SK-N-DZ (cell line): ENCODE data around the gene FAM184B.

ENCODE experiments used
- DNase-seq: peaks from one replicate; pipeline ENCODE4 v3.0.0-alpha.2; 2015; ENCODE audit warnings: low spot score

Gene FAM184B

DNA sequence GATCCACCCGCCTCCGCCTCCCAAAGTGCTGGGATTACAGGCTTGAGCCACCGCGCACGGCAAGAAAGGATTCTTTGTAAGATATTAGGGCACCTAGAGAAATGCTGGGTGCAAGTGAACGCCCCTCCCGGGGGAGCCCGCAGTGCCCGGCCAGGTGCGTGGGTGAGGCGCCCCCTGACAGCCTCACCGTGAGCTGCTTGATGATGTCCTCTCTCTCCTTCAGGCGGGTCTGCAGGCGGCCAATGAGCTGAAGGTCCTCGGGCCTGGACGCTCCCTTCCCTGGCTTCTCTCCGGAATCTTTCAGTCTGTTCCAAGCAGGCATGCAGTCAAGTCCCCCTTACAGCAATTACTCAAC lies 145.1 kb downstream of the FAM184B start:
- DNase-seq = no peak

DNA sequence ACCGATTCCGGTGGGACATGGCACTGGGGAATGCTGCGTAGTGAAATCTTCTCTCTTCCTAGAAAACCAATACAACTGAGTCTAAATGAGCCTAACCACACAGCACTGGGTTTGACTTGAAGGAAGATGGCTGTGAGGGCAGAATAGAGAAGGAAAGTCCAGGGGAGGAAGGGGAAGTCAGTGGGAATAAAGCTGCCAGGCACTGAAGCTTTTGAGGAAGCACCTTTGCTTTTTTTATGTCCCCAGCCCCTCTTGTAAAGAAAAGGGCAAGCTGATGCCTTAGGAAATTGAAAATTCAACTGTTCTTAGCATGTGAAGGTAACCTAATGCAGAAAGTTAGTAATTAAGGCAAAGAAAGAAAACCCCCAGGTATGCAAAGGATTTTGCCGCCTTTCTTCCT lies 146.4 kb downstream of the FAM184B start:
- DNase-seq = no peak

DNA sequence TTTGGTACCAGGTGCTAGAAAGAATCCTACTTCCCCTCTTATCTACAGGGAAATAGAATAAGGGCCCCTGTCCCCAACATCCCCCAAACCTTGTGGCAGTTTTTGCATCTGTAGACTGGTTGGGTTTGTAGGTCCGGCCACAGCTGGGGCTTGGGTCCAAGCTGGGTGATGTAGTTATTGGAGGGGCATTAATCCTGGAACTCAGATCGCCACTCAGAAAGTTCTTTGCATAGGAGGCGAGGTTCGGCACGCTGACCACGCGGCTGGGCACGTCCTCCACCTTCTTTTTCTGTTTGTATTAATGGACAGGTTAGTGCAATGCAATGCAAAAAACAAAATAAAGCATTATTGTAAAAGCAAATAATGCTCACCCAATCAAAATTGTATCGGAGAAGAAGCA lies 147.8 kb downstream of the FAM184B start:
- DNase-seq = no peak

DNA sequence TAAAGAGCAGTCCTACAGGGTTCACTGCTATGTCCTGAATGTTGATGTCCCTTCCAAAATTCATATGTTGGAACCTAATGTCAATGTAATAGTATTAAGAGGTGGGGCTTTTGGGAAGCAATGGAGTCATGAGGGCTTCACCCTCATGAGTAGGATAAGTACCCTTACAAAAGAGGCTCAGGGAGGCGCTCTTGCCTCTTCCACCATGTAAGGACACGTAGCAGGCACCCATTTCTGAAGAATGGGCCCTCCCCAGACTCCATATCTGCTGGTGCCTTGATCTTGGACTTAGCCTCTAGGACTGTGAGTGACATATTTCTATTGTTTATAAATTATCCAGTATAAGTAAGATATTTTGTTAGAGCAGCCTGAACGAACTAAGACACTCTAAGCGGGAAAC lies 151.2 kb downstream of the FAM184B start:
- no peak for DNase-seq

DNA sequence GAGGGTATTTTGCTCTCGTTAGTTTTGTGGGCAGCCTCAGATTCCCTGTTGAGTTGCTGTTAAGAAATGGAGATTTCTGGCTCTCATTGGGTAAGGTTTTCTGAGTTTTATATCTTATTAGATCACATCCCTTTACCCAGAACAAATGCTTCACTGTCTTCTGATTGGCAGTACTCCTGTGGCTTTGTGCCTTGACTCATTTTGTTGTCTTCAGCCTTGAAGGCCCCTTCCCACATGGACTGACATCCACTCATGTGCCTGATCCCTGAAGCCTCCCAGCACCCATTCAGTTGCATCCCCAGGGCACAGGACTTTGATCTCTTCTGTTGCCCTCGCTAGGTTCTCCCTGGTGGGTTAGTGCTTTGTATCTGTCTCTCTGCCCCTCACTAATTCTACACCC lies 156.6 kb downstream of the FAM184B start:
- DNase-seq = no peak

DNA sequence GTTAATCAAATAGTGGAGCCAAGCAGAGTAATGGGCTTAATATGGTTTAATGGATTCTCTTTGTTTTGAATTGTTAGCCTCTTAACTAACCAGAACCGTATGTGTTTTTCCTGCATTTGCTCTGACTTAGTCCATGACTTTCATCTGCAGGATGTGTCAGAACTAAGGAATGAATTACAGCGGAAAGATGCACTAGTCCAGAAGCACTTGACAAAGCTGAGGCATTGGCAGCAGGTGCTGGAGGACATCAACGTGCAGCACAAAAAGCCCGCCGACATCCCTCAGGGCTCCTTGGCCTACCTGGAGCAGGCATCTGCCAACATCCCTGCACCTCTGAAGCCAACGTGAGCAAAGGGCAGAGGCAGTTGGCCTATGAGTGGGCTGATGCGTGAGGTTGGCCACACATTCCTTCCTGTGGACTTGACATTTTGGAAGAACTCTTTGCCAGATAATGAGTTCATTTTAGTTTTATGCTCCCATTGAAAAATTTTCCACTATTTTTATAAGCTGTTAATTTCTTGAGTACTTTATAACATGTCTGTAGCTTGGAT lies 157.9 kb downstream of the FAM184B start:
- DNase-seq = no peak

DNA sequence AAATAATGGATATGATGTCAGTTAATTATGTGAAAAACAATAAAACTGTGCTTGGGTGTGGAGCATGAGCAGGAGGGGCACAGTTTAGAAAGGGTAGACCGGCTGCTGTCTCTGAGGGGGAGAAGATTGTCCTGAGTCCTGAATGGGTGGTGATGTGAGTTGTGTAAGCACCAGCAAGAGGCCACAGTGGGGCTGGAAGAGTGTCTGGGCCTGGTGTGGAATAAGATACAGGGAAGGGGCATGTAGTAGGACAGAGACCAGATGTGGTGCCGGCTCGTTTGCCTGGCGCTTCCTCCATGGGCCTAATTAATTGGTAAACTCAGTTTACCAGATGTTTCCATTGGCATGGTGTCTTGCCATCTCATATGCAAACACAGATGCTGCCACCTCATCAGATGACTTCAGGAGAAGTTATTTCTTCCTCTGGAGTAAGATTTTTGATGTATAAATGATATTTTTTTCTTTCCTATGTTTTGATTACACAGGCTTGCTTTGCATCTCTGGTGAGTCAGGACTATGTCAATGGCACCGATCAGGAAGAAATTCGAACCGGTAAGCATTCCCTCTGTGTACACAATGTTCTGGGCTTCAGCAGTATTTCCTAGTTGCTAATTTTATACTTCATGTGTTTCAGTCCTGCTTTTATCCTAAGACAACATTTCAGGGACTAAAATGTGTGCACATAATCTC lies 161.9 kb downstream of the FAM184B start:
- DNase-seq = no peak

DNA sequence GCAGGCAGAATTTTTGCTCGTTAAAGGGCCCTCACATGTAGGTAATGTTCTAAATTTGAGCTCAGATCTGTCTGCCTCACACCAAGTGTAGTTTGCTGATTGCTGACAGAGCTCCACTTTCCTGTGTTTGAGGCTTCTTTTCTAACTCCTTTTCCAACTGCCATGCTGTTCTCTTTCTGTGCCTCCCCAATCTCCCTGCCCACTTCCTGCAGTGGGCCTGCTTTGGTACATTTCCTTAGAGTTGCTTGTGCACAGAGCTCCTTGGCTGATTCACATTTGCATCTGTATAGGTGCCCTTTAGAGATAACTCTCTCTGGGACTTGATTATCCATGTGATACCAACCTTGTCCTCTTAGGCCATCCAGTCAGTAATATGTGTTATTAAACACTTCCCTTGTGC lies 162.5 kb downstream of the FAM184B start:
- DNase-seq = no peak

DNA sequence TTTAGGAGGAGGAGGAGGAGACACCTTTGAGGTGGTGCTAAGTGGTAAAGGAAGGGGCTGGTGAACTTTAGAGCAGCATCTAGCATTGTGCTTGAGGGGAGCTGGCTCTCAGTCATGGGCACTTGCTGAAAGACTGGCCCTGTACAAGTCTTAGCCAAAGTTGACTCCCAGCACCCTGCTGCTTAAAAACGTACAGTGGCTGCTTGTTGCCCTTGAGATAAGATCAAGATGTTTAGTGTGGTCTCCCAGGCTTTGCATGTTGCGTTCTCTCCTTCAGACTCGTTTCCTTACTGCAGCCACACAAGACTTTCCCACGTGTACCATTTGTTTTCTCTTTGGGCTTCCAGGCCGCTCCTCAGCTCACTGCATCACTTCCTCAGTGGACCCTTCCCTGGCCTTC lies 165.1 kb downstream of the FAM184B start:
- DNase-seq = no peak

DNA sequence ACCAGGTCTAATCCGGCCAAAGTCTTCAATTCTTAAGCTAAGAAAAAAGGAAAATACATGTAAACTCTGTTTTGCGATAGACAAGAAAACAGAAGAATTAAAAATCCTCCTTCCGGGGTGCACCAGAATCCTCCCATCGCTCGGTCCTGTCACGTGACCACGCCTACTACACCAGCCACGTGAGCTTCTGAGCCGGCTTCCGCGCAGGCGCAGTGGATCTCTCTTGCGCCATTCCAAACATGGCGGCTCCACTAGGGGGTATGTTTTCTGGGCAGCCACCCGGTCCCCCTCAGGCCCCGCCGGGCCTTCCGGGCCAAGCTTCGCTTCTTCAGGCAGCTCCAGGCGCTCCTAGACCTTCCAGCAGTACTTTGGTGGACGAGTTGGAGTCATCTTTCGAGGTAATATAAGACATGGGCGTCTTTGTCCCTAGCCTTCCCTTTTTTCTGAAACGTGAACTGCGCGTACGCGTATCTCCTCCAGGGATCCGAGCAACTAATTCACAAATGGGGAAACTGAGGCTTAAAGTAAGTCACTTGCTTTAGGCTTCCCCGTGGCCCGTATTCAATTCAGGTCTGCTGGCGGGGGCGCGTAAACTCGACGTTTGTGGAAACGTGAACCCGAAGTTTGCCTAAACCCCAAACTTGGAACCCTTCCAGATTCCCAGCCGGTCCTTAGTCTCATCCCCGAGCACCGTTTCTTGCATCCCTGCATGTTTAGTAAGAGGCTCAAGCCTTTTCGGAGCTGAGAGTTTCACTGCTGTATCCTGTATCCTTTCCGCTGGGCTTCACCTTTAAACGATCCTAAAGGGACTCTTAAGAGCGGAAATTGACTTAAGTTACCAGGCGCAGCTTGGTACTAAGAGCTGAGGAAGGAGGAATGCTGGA lies 166.8 kb downstream of the FAM184B start, which contains the start of gene MED28:
Gene MED28 (plus strand): TSS at position 226 of the 884 bp plus-strand sequence. CDS start 14 bp downstream, at position 240.
- DNase-seq = peak; percentile 93

DNA sequence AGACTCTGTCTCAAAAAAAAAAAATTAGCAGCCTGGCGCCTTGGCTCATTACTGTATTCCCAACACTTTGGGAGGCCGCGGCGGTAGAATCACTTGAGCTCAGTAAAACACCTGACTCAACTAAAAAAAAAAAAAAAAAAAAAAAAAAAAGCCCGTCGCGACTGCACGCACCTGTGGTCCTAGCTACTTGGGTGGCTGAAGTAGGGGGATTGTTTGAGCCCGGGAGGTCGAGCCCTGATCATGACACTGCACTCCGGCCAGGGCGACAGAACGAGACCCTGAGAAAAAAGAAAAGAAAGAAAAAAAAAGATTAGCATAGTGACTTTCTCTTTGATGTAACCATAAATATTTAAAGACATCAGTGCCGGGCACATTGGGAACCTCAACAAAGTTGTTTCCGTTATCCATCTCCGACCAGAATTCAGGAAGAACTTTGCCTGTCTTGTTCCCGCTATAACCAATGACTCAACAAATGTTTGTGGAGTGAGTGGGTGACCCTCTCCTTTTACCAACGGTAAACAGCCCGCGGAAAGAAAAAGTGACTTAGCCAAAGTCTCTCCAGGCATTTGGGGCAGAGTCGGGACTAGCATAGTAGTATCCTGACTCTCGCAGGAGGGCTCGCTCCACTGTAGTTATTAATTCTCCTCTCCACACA lies 167.5 kb downstream of the FAM184B start:
- peak; percentile 1 for DNase-seq

DNA sequence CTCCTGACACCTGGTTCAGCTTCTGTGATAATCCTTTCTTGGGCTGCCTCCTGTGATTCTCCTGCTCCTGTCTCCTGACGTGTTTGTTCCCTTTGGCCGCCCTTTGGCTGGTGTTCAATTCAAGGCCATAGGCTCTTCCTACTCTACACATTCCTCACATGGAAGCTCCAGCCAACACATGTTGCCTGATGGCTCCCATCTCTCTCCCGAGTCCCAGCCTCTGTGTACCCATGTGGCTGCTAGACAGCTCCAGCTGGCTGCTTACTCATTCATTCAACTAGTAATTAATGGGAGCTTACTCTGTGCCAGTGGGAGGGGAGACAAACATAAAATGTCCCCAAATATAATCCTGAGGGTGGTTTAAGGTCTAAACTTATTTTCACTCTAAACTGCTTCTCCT lies 176.2 kb downstream of the FAM184B start:
- DNase-seq = no peak

DNA sequence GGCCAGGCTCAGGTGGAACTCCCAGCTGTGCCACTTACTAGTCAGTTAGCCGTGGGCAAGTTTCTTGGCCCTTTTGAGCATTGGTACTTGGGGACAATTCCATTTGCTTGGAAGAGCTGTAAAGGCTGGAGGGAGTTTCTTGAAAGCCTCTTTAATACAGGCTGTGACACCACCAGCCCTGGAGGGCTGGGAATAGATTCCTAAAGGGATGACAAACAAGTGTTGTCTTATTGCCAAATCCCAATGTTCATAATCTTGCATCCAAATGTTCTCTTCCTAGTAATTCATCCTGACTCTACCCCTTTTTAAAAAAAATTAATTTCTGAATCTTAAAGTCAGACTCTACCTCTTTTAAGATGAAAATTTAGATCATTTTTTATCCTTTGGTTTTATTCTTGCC lies 181.6 kb downstream of the FAM184B start:
- no peak for DNase-seq

DNA sequence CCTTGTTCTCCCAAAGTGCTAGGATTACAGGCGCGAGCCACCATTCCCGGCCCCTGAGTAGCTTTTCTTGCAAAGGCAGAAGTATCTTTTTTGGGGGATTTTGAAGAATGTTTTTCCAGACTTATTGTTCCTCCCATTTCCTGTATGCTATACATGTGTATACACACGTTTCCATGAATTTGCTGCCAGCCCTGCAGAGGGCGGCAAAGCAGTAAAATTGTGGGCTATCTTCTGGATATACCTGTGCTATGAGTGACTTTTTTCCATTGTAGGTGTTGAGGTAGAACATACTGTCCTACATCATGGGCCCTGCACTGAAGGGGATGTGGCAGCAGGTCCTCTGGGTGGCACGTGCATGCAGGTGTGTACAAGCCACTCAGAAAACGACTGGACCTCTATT lies 183.9 kb downstream of the FAM184B start:
- DNase-seq = no peak

DNA sequence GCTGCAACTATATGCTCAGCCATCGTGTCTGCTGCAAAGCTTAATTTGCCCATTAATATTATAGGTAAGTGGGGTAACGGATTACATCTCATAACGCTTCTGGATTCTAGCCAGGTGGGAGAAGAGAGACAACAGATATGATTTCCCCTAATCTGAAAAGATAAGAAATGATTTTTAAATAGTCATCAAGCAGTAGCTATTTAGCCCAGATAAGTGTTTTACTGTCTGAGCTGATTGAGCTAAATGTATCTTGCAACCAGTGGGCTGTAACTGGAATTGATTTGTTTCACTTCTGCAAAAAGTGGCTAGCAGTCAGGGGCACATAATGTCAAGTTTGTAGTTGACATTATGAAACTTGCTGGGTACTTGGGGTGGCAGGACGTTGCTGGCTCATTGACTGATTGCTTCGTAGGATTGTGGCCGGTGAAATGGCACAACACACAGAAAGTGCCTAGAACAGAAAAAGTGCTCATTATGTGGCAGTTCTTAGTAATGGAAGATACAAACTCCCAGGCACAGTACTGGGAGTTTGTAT lies 185.9 kb downstream of the FAM184B start:
- no peak for DNase-seq

DNA sequence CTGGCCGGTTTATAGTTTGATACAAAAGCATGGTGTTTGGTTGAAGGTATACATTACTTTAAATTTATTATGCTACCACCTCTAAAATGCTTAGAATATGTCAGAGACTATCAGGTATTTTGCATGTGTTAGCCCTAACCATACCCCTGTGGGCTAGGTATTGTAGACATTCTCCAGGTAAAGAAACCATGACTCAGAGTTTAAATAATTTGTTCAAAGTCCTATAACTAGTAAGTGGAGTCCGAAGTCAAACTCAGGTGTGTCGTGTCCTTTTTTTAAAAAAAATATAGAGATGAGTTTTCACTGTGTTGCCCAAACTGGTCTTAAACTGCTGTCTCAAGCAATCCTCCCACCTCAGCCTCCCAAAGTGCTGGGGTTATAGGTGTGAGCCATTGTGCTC lies 192.1 kb downstream of the FAM184B start:
- DNase-seq = no peak

DNA sequence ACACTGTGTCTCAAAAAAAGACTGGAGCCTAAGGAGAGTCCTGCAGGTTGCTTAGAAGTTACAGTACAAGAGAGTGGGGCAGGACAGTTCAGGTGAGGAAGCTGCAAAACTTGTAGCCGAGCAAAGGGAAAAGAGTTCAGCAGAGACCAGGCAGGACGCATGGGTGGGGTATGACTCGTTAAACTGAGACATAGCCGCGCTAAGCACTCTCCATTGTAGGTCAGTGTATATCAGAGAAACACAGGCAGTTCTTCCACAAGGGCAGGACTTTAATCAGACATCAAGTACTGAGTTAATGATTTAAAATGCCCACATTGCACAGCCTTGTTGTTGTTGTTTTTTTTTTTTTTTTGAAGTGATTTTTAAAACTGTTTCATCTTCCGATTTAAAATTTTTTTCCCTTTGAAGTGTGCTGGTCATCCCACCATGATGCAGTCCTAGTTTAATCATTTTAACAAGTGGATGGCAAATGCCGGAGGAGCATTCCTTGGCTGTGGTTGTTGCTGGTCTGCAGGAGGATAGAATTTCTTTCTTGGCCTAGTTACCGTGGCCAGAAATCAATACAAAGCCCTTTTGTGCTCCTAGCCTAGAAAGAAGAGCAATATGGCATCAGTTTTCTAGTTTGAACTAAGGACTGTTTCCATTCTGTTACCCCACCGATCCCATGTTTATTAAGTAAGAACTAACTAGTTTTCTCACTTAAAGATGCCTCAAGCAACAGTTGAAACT lies 194.2 kb downstream of the FAM184B start:
- no peak for DNase-seq

DNA sequence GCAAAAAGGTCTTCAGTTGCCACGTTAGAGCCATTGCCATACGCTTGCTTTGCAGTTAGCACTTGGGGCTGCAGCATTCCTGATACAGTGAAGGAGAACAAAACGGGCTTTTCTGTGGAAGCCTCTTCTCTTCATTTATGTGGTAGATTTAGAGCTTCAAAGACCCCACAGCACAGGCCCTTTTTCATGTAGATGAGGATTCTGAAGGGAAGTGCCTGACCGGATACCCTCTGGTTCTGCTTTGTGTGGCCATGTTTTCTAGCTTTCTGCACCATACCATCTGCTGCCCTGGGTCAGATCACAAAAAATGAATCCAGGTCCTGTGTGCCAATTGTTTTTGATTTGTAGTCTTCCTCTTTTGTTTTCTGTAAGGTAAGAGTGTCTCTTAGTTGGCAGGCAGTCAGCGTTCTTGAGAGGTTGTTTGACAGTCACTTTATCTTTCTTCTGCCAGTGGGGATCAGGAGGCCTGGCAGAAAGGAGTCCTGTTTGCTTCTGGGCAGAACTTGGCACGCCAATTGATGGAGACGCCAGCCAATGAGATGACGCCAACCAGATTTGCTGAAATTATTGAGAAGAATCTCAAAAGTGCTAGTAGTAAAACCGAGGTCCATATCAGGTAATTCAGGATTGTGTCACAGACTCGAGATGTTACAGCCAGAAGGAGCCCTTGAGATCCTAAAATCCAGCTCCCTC lies 196.8 kb downstream of the FAM184B start:
- no peak for DNase-seq

DNA sequence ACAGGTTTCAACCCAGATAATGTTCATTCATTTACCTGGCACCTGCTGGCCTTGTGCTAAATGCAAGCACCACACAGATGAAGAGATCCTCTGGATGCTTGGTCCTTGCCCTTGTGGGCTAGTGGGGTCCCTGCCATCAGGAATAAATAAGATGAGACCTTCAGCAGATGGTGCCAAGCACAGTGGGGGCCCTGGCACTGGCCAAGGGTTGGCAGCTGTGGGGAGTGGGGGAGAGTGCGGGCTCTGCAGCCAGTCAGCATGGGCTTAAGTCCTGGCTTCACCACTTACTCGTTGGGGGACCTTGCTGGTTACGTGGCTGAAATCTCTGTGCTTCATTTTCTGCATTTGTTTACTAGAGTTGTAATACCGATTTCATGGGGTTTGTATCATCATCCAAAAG lies 197.5 kb downstream of the FAM184B start:
- no peak for DNase-seq

DNA sequence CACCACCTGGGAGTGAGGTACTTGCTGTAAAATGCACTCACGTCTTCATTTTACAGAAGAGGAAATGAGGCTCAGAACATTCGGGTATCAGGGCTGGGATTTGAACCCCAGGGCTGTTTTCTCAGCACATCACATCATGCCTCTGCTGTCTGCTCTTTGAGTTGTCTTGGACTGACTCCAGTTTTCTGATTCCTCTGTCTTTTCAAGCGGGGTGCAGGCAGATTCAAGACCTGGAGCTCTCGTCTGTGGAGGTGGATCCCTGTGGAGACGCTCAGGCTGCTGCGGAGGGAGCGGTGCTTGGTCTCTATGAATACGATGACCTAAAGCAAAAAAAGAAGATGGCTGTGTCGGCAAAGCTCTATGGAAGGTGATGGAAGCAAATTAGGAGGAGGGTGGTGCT lies 198.1 kb downstream of the FAM184B start:
- DNase-seq = no peak

DNA sequence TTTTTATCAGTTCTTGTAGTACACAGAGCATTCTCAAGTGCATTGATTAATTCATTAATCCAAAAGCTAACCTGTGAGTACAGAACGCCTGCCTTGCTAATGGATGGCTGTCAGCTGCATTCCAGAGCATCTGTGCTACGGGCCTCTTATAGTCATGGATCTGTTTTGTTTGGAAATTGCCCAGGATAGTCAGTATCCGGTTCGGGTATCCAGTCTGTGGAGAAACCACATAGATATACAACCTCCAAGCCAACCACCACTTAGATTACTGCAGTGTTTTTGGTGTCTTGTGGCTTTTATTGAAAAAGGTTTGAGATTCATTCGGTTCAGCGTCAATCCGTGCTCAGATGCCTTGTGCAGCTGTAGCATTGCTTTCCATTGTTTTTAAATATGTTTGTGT lies 200.5 kb downstream of the FAM184B start:
- no peak for DNase-seq
